ENCODE results near the gene PEX14.
"Not testable (repeated sequence)": the region's sequence is repeated elsewhere in the genome, so short reads cannot be mapped to it uniquely, and the experiment has no call there.

The PEX14 gene

DNA sequence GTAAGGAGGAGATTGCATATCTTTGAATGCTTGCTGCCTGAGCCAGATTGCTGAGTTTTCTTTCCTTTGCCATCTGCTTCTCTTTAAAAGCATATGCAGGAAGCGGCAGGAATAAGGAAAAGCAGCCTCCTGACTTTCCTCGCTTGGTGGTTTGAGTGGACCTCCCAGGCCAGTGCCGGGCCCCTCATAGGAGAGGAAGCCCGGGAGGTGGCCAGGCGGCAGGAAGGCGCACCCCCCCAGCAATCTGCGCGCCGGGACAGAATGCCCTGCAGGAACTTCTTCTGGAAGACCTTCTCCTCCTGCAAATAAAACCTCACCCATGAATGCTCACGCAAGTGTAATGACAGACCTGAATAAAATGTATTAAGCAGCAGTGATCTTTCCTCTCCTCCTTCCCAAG, 23.5 kb upstream of the PEX14 start:
- no peak for DNase-seq

DNA sequence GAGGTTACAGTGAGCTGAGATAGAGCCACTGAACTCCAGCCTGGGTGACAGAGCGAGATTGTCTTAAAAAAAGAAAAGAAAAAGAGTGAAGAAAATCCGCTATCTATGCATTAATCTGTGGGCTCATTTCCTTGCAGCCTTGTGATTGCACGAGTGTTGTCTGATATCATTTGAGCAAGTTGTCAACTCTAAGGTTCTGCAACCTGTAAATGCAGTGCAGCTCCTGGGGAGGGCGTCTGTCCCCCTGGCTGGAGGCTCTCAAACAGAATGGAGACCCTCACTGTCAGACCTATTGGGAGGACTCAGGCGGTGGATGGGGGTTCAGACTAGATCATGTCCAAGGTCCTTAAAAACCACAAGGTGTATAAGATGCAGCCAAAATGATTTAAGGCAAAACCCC, 18.7 kb upstream of the PEX14 start:
- DNase-seq = no peak

DNA sequence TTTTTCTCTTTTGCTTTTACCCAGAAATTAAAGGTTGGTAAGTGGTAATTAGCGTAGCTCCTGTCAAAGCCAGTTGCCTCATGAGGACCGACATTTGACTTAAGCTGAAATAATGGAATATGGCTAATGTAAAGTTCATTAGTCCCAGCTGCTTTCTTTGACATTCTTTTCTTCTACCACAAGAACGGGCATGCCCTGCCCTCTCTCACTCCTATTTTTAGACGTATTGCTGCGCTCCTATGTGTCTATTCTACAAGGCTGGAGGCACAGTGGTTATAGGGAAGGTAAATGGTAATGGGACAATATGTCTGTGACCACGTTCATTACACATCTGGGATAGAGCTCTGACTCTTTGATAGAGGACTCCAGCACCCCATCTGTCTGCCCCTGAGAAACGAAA, 18.1 kb upstream of the PEX14 start:
- DNase-seq = no peak

DNA sequence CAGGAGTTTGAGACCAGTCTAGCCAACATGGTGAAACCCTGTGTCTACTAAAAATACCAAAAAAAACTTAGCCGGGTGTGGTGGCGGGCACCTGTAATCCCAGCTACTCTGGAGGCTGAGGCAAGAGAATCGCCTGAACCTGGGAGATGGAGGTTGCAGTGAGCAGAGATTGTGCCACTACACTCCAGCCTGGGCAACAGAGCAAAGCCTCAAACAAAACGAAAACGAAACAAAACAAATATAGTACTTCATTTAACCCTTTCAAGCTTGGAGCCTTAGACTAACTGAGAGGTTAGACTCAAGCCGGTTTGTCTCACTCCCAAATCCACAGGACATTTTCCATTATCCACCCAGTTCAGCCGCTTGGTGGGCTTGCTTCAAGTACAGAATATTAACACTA, 17.3 kb upstream of the PEX14 start:
- DNase-seq = not testable (repeated sequence)

DNA sequence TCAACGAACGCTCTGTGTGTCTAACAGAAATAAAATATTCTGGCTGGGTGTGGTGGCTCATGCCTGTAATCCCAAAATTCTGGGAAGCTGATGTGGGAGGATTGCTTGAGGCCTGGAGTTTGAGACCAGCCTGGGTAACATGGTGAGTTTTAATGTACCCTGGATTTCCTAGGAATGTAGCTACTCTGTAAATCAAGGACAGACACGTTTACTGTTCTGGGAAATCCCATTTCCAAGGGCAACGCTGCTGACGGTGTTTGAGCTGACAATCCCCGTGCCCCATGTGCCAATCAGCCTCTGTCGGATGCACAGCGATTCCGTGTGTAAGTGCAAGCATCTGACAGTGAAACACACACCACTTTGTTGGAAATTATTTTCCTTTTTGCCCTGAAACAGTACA, 16.9 kb upstream of the PEX14 start:
- no peak for DNase-seq

GRCh38 chr1:10459184-10459583, 15.6 kb upstream of the PEX14 start:
- no peak for DNase-seq

DNA sequence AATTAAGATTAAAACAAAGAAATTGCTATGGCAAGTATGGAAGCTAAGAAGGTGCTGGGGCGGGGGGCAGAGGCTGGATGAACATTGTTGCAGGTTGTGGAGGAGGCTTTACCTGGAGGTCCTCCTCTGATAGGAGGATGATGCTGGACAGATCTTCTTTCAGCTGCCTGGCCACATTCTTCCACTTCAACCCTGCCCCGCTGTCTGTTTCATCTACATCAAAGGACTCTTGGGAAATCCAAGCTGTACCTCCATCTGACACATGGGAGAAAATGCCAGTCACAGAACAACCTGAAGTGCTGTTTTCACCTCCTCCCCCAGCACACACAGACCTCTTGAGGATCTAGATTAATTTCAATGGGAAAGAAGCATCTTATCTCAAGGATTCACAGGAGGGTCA, 7.7 kb upstream of the PEX14 start:
- DNase-seq = no peak

GRCh38 chr1:10470043-10470442, 4.7 kb upstream of the PEX14 start:
- no peak for DNase-seq

- DNase-seq = no peak
These were observed 3.1 kb upstream of the PEX14 start for GRCh38 chr1:10471411-10472219.

DNA sequence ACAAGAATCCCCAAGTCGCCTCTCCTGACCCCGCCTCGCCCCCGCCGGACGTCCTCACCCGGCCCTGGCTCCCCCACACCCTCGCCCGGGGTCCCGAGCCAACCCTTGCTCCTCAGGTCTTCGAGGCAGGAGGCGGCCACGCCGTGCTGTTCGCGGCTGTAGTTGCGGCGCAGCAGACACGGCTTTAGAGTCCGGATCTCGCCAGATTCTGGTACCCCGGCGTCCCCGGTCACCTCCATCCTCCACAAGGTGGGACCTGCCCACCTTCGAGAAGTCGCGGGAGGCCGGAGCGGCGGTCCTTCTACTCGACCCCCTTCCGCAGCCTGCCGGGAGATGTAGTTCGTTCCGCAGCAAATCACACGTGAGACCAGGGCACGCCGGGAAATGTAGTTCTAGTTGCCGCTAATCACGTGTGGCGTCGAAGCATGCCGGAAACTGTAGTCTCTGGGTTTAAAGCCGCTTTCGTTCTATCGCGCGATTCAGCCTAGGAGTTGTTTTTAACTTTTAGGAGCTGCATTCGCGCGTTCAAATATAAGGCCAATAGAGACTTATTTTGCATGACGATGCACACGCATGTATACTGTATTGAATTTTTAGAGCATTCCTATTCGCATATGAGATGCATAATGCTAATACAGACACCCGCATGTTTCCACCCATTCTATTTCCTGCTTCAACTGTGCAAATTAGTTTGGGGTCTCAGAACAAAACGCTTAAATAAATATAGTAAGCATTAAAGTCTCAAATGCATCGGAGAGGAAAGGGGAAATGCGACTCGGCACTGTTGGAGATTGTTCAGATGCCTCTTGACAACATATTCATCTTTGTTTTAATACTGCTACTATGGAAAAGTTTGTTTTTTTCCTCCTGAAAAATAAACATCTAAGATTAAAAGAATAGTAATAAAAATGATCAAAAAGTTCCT, 2.3 kb upstream of the PEX14 start, which contains the start of gene DFFA:
DFFA (minus strand) TSS at position 310 of the 925 bp plus-strand sequence; CDS start at position 239, 71 bp downstream.
- peak; percentile 87 for DNase-seq

- DNase-seq = no peak
These were observed 1.5 kb upstream of the PEX14 start for GRCh38 chr1:10473145-10473765.

- not testable (repeated sequence) for DNase-seq
These were observed 489 bp upstream of the PEX14 start for GRCh38 chr1:10474309-10474612.

DNA sequence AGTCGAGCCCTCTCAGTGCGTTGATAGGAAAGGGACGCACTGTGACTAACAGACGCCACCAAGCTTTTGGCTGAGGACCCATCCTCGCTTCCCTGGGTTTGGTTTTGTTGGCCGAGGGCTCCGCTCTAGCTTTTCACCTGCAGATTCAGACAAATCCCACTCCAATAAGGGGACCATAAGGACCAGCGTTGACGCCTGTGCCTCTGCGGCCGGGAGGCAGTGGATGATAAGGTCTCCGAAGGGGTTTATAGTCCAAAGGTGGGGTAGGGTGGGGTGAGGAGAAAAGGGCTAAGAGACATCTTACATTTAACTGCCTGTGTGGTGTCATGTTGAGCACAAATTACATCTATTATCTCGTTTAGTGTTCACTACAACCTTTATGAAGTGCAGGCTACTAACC, 760 bp downstream of the PEX14 start:
- DNase-seq = no peak

- no peak for DNase-seq
These were observed 4.5 kb downstream of the PEX14 start for GRCh38 chr1:10479296-10479695.

GRCh38 chr1:10480614-10481013, 5.9 kb downstream of the PEX14 start:
- DNase-seq = no peak

- no peak for DNase-seq
These were observed 9.8 kb downstream of the PEX14 start for GRCh38 chr1:10484521-10484920.

GRCh38 chr1:10489291-10490055, 14.7 kb downstream of the PEX14 start:
- DNase-seq = no peak

GRCh38 chr1:10490286-10490970, 15.7 kb downstream of the PEX14 start:
- no peak for DNase-seq

- no peak for DNase-seq
These were observed 19.6 kb downstream of the PEX14 start for GRCh38 chr1:10494418-10494753.

GRCh38 chr1:10494754-10495474, 20.2 kb downstream of the PEX14 start:
- peak; percentile 10 for DNase-seq

DNA sequence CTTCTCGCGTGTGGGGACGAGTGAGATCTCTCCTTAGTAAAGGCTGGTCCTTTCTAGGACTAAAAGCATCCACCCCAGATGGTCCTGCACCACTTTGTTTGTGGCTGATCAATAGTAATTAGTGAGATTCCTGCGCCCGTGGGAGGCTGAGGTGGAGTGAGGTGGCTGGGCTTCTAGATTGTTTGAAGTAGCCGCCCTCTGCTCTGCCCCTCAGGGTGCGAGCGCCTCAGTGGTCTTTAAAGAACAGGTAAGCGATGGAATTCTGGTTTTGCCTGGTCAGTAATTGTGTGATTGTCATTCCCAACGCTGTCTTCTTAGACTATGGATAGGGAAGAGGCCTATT, 20.7 kb downstream of the PEX14 start:
- no peak for DNase-seq

- no peak for DNase-seq
These were observed 21.2 kb downstream of the PEX14 start for GRCh38 chr1:10495952-10496351.

Measured in NCI-H1048 (cell line).